Measurements from ENCODE around the gene MYRF.

Gene MYRF

GRCh38 chr11:61762798-61763197 lies 10.4 kb downstream of the MYRF start:
- DNase-seq (ENCODE audit: low read depth) = no peak
- TF ChIP-seq, protein P1, sequence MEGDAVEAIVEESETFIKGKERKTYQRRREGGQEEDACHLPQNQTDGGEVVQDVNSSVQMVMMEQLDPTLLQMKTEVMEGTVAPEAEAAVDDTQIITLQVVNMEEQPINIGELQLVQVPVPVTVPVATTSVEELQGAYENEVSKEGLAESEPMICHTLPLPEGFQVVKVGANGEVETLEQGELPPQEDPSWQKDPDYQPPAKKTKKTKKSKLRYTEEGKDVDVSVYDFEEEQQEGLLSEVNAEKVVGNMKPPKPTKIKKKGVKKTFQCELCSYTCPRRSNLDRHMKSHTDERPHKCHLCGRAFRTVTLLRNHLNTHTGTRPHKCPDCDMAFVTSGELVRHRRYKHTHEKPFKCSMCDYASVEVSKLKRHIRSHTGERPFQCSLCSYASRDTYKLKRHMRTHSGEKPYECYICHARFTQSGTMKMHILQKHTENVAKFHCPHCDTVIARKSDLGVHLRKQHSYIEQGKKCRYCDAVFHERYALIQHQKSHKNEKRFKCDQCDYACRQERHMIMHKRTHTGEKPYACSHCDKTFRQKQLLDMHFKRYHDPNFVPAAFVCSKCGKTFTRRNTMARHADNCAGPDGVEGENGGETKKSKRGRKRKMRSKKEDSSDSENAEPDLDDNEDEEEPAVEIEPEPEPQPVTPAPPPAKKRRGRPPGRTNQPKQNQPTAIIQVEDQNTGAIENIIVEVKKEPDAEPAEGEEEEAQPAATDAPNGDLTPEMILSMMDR (IDR thresholded peaks at IDR 0.05; ENCODE audit: insufficient read depth, low read depth, low read length, missing control alignments) = no peak
- H3K4me3 ChIP-seq (ENCODE audit: low read depth, low read length) = no peak overlapping the region

DNA sequence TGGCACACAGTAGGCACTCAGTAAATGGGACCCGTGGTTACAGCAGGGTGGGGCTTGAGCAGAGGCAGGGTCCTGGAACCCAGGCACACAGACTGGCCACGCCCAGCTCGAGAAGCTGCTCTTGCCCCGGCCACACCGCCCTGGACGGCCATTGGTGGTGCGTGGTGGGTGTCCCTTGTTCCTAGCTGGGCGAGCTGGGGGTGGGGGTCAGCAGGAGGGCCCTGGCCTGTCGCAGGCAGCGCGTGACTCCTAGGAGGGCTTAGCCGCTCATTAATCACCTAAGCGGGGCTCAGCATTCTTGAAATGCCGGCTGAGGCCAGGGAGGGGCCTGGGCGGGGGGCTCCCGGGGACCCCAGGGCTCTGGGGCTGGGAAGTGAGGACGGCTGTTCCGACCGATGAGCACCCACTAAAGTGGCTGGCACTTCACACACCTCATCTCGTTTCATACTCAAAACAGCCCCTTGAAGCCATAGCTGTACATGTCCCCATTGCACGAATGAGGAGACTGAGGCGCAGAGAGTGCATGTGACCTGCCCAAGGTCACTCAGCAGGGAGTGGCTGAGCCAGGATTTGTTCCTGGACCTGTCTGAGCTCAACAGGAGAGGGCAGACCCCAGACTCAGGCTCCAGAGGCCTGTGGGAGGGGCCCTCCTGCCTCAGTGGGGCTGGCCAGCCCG lies 11.6 kb downstream of the MYRF start:
- no peak overlapping the region for H3K4me3 ChIP-seq (ENCODE audit: low read depth, low read length)
- TF ChIP-seq, protein P1 (IDR thresholded peaks at IDR 0.05; ENCODE audit: insufficient read depth, low read depth, low read length, missing control alignments) = no peak
- no peak for DNase-seq (ENCODE audit: low read depth)

GRCh38 chr11:61764606-61765260 lies 12.3 kb downstream of the MYRF start:
- DNase-seq (ENCODE audit: low read depth) = no peak
- TF ChIP-seq, protein P1 (IDR thresholded peaks at IDR 0.05; ENCODE audit: insufficient read depth, low read depth, low read length, missing control alignments) = no peak
- H3K4me3 ChIP-seq (ENCODE audit: low read depth, low read length) = no peak overlapping the region

DNA sequence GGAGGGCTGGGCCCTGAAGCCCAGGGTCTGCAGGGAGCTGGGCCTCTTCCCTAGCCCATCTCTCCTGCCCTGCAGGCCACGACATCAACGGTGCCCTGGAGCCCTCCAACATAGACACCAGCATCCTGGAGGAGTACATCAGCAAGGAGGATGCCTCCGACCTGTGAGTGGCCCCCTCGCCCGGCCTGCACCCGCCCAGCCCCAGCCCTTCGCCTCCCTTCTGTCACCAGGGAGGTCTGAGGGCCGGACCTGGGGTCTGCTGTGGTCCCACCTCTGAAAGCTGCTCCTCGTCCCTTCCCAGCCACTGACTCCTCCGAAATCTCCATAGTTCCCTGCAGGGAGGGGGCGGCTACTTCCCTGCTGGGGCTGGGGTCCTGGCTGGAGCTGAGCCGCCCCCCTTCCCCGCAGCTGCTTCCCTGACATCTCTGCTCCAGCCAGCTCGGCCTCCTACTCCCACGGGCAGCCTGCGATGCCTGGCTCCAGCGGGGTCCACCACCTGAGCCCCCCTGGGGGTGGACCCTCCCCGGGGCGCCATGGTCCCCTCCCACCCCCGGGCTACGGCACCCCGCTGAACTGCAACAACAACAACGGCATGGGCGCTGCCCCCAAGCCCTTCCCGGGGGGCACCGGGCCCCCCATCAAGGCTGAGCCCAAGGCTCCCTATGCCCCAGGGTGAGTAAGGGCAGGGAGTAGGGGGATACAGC lies 13.3 kb downstream of the MYRF start:
- DNase-seq (ENCODE audit: low read depth) = no peak
- no peak overlapping the region for H3K4me3 ChIP-seq (ENCODE audit: low read depth, low read length)
- TF ChIP-seq, protein P1 (IDR thresholded peaks at IDR 0.05; ENCODE audit: insufficient read depth, low read depth, low read length, missing control alignments) = no peak

DNA sequence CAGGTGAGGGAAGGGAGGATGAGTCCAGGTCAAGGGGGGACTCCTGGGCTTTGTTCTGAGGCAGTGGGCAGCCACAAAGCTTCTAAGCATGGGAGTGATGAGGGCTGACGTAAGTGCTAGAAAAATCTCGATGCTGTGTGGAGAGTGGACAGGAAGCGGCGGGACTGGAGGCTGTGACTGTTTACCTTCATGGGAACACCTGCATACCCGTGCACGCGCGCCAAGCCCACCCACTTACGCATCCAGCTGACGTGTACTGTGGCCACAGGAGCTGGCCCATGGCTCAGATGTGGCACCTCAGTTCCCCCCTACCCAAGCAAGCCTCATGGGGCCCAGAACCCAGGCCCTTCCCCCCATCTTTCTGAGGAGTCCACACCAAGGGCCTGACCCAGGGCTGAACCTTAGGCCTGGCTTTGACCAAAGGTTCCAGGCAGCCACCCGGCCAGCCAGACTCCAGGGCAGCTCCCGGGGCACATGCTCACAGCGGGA lies 14.0 kb downstream of the MYRF start:
- H3K4me3 ChIP-seq (ENCODE audit: low read depth, low read length) = no peak overlapping the region
- TF ChIP-seq, protein P1 (IDR thresholded peaks at IDR 0.05; ENCODE audit: insufficient read depth, low read depth, low read length, missing control alignments) = no peak
- no peak for DNase-seq (ENCODE audit: low read depth)

- DNase-seq (ENCODE audit: low read depth) = no peak
- H3K4me3 ChIP-seq (ENCODE audit: low read depth, low read length) = no peak overlapping the region
- TF ChIP-seq, protein P1 (IDR thresholded peaks at IDR 0.05; ENCODE audit: insufficient read depth, low read depth, low read length, missing control alignments) = no peak
These were observed 16.1 kb downstream of the MYRF start for GRCh38 chr11:61768376-61769076.
